Diencephalon (tissue), 1 donor: Measurements from ENCODE around the gene SLC19A3. TPM values are rescaled to one million over a fixed set of nuclear protein-coding genes. Genes with fewer than 3 reads are reported as not detected.

Experiments
- small RNA-seq: library from RNA; depleted of rRNA; stranded (forward); fragments of <200 nt; gene quantifications from one replicate; pipeline ENCODE3, GENCODE V24; 2014
- total RNA-seq: library from RNA; depleted of rRNA; stranded (reverse); fragments of >200 nt; gene quantifications from one replicate; pipeline ENCODE4 v1.2.3, GENCODE V29; 2014

Gene SLC19A3
- total RNA-seq = 3.9 TPM

GRCh38 chr2:227717687-227718567 lies at the start of gene SLC19A3:
SLC19A3 (minus strand) TSS chr2:227718028; CDS start chr2:227702318, 15,710 bp downstream.

GRCh38 chr2:227745594-227745993 lies 27.8 kb upstream of the SLC19A3 start, which contains the start of gene SCYGR8:
SCYGR8 (plus strand) TSS chr2:227745894; CDS start chr2:227745894, 0 bp downstream.

GRCh38 chr2:227728035-227728434 lies 10.2 kb upstream of the SLC19A3 start, which contains the start of gene SCYGR7:
SCYGR7 (plus strand) TSS chr2:227728335; CDS start chr2:227728335, 0 bp downstream.

GRCh38 chr2:227724394-227725039 lies 6.7 kb upstream of the SLC19A3 start, which contains the start of gene SCYGR6:
SCYGR6 (minus strand) TSS chr2:227724757; CDS start chr2:227724757, 0 bp downstream.

GRCh38 chr2:227666631-227667170 lies 51.1 kb downstream of the SLC19A3 start, which contains the start of gene SCYGR5:
SCYGR5 (plus strand) TSS chr2:227666804; CDS start chr2:227666804, 0 bp downstream.

Small RNA genes within 50 kb of the gene (small RNA-seq; reads per million reads assigned to genes)
- not detected for gene RNA5SP121

Other genes with a start within 250 kb of the SLC19A3 start
- 76.4 TPM for gene AGFG1, start 245.9 kb downstream of the SLC19A3 start, total RNA-seq
- gene SCYGR2, start 119.1 kb downstream of the SLC19A3 start, total RNA-seq = not detected
- gene SCYGR3, start 103.2 kb downstream of the SLC19A3 start, total RNA-seq = not detected
- not detected for gene SCYGR4, start 100.5 kb downstream of the SLC19A3 start, total RNA-seq
- not detected for gene SCYGR5, start 51.2 kb downstream of the SLC19A3 start, total RNA-seq
- gene SCYGR6, start 6.7 kb upstream of the SLC19A3 start, total RNA-seq = not detected
- not detected for gene SCYGR7, start 10.3 kb upstream of the SLC19A3 start, total RNA-seq
- not detected for gene SCYGR8, start 27.9 kb upstream of the SLC19A3 start, total RNA-seq
- gene CCL20, start 95.8 kb upstream of the SLC19A3 start, total RNA-seq = not detected
- gene DAW1, start 153.6 kb upstream of the SLC19A3 start, total RNA-seq = 8.1 TPM